HG03378 (cell line): Measurements from ENCODE around the gene ANKLE1.

ENCODE experiments used
- ATAC-seq: cut with Tn5 transposase; IDR thresholded peaks from one replicate; pipeline ENCODE4 v1.9.1; 2021; ENCODE audit warnings: mild to moderate bottlenecking, moderate library complexity; ENCODE audit not compliant: unreplicated experiment

ANKLE1 gene

GRCh38 chr19:17281391-17282304, at the start of gene ANKLE1:
Gene ANKLE1 (plus strand): TSS chr19:17281901. CDS start chr19:17281921, 20 bp downstream.
- no peak for ATAC-seq

- no peak for ATAC-seq
These were observed 49.4 kb upstream of the ANKLE1 start for GRCh38 chr19:17232258-17232657.

GRCh38 chr19:17234911-17235299, 46.8 kb upstream of the ANKLE1 start:
- ATAC-seq: peak; percentile 57

GRCh38 chr19:17235300-17235970, 46.3 kb upstream of the ANKLE1 start:
- ATAC-seq: peak; percentile 43

GRCh38 chr19:17235971-17236777, 45.5 kb upstream of the ANKLE1 start:
- ATAC-seq: no peak

- no peak for ATAC-seq
These were observed 44.7 kb upstream of the ANKLE1 start for GRCh38 chr19:17236811-17237543.

- no peak for ATAC-seq
These were observed 43.7 kb upstream of the ANKLE1 start for GRCh38 chr19:17237747-17238706.

GRCh38 chr19:17240062-17240752, 41.5 kb upstream of the ANKLE1 start:
- no peak for ATAC-seq

GRCh38 chr19:17240826-17241399, 40.8 kb upstream of the ANKLE1 start:
- ATAC-seq: no peak

GRCh38 chr19:17242431-17243208, 39.1 kb upstream of the ANKLE1 start:
- no peak for ATAC-seq

GRCh38 chr19:17243211-17243829, 38.4 kb upstream of the ANKLE1 start:
- no peak for ATAC-seq

GRCh38 chr19:17243830-17244617, 37.7 kb upstream of the ANKLE1 start:
- no peak for ATAC-seq

- no peak for ATAC-seq
These were observed 36.8 kb upstream of the ANKLE1 start for GRCh38 chr19:17244618-17245534.

GRCh38 chr19:17245535-17245984, 36.1 kb upstream of the ANKLE1 start, which contains the start of gene NR2F6:
Gene NR2F6 (minus strand): TSS chr19:17245919. CDS start chr19:17245220, 699 bp downstream.
- ATAC-seq: no peak
